Esophagus squamous epithelium (tissue), 4 donors: ENCODE results near the gene TAF6.

Source experiments
- CTCF ChIP-seq, 6 experiments: fragments of 450-650 bp in 4 of 6; fragments of 200-600 bp in 2 of 6; sonication (generic) in 2 of 6; IDR thresholded peaks; one replicate each; pipeline ENCODE4 v1.5.1; 2016 to 2019; ENCODE audit warnings: antibody characterized with exemption in 6 of 6, mild to moderate bottlenecking in 4 of 6, moderate library complexity in 4 of 6
- POLR2A ChIP-seq, 4 donors: fragments of 450-650 bp; IDR thresholded peaks; one replicate each; pipeline ENCODE4 v1.6.1; 2017; ENCODE audit warnings: antibody characterized with exemption in 4 of 4, mild to moderate bottlenecking in 4 of 4, moderate library complexity in 3 of 4

- TF ChIP-seq CTCF (IDR thresholded peaks at IDR 0.05) (no peak), POLR2A (IDR thresholded peaks at IDR 0.05) (no peak)
Measured at GRCh38 chr7:100160067-100160466, 40.9 kb upstream of the TAF6 start.
